ENCODE results near the gene ADM.

The ADM gene

GRCh38 chr11:10322830-10323792 is 18.2 kb downstream of the ADM start:
- no peaks in the 10 kb centered on the region for H3K27me3 ChIP-seq (ENCODE audit: control insufficient read depth, insufficient read depth, low read length)
- peaks cover 32% of the 10 kb centered on the region for H3K4me1 ChIP-seq (ENCODE audit: control insufficient read depth, insufficient read depth, low read length)
- H3K27ac ChIP-seq (ENCODE audit: low read depth, low read length) = peak overlapping the region; percentile 74
- no peak overlapping the region for H3K9ac ChIP-seq (ENCODE audit: low read depth, low read length)
- no peaks in the 10 kb centered on the region for H3K36me3 ChIP-seq (ENCODE audit: control insufficient read depth, insufficient read depth, low read length)
- no peaks in the 10 kb centered on the region for H3K9me3 ChIP-seq (ENCODE audit: control insufficient read depth, insufficient read depth, low read length)
- H3K4me3 ChIP-seq (ENCODE audit: low read depth, low read length) = no peak overlapping the region

DNA sequence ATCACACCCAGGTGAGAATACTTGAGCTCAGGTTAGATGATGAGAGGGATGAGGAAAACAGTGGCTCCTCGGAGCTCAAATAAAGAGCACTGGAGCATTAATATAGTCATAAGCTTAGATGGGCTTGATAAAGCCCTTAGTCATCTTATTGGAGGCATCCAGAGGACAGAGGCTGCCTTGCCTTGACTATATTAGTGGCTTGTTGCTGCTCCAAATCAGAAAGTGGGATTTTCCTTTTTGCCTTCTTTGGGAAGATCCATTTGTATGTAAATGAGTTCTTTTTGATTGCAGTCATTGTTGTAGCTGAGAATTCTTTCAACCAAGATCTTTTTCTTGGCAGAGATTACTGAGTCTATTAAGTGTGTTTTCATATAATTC is 18.9 kb downstream of the ADM start:
- peak overlapping the region; percentile 74 for H3K27ac ChIP-seq (ENCODE audit: low read depth, low read length)
- no peaks in the 10 kb centered on the region for H3K36me3 ChIP-seq (ENCODE audit: control insufficient read depth, insufficient read depth, low read length)
- H3K4me1 ChIP-seq (ENCODE audit: control insufficient read depth, insufficient read depth, low read length) = peaks cover 28% of the 10 kb centered on the region
- H3K27me3 ChIP-seq (ENCODE audit: control insufficient read depth, insufficient read depth, low read length) = no peaks in the 10 kb centered on the region
- H3K9me3 ChIP-seq (ENCODE audit: control insufficient read depth, insufficient read depth, low read length) = no peaks in the 10 kb centered on the region
- no peak overlapping the region for H3K4me3 ChIP-seq (ENCODE audit: low read depth, low read length)
- H3K9ac ChIP-seq (ENCODE audit: low read depth, low read length) = no peak overlapping the region

DNA sequence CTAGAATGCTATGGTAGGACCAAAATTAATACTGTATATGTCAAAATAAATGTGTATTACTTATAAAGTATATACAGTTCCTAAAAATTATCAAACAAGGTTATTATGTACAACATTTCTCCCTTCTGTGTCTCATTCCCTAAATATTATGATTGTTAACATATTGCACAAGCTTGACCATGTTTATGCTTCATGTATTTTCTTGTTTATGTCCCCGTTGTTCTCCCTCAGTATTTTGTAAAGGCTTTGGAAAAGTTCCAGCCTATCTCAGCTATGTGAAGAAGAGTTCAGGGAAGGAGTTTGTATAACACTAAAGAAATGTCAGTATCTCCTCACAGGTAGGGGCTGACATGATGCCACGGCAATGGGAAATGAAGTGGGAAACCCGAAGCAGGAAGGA is 19.6 kb downstream of the ADM start:
- no peak overlapping the region for H3K27ac ChIP-seq (ENCODE audit: low read depth, low read length)
- no peak overlapping the region for H3K9ac ChIP-seq (ENCODE audit: low read depth, low read length)
- no peak overlapping the region for H3K4me3 ChIP-seq (ENCODE audit: low read depth, low read length)
- no peaks in the 10 kb centered on the region for H3K9me3 ChIP-seq (ENCODE audit: control insufficient read depth, insufficient read depth, low read length)
- no peaks in the 10 kb centered on the region for H3K36me3 ChIP-seq (ENCODE audit: control insufficient read depth, insufficient read depth, low read length)
- H3K4me1 ChIP-seq (ENCODE audit: control insufficient read depth, insufficient read depth, low read length) = peaks cover 28% of the 10 kb centered on the region
- no peaks in the 10 kb centered on the region for H3K27me3 ChIP-seq (ENCODE audit: control insufficient read depth, insufficient read depth, low read length)

DNA sequence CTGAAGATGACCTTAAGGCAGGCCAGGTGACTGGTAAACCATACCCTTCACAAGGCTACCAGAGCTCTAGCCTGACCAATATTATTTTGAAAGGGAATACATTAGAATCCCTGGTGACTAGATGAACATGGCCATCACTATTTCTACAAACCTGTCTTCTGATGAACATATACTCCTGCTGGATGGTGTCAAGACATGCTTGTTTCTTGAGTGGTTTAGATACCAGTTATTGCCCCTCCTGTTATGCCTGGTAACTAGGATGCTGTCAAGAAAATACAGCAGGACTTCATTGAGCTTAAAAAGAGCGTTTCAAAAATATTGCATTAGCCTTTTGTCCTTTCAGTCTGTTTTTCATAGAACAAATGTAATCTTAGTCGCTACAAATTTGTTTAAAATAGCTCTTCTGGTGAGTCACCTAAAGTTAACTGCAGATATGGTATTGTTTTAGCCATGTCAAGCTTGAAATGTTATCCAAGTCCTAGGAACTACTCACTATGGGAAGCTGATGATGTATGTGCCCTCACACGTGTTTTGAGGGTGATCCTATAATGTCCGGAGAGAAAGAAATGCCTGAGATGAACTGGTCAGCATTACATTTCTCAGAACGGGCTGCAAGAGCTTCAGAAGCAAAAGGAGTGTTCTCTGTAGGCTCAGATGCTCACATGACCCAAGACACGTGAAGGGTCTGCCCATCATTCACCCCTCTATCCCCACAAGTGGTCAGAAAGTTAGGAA is 20.6 kb downstream of the ADM start:
- peaks cover 28% of the 10 kb centered on the region for H3K4me1 ChIP-seq (ENCODE audit: control insufficient read depth, insufficient read depth, low read length)

GRCh38 chr11:10326012-10326964 is 21.4 kb downstream of the ADM start:
- Histone ChIP-seq H3K27ac (ENCODE audit: low read depth, low read length) (peak overlapping the region; percentile 48), H3K36me3 (ENCODE audit: control insufficient read depth, insufficient read depth, low read length) (no peaks in the 10 kb centered on the region), H3K9ac (ENCODE audit: low read depth, low read length) (no peak overlapping the region), H3K4me1 (ENCODE audit: control insufficient read depth, insufficient read depth, low read length) (peaks cover 28% of the 10 kb centered on the region), H3K9me3 (ENCODE audit: control insufficient read depth, insufficient read depth, low read length) (no peaks in the 10 kb centered on the region), H3K4me3 (ENCODE audit: low read depth, low read length) (no peak overlapping the region), H3K27me3 (ENCODE audit: control insufficient read depth, insufficient read depth, low read length) (no peaks in the 10 kb centered on the region)

More for the DNA sequence above, 20.6 kb downstream of the ADM start:
- peak overlapping the region; percentile 48 for H3K27ac ChIP-seq (ENCODE audit: low read depth, low read length)
- H3K9ac ChIP-seq (ENCODE audit: low read depth, low read length) = no peak overlapping the region
- no peaks in the 10 kb centered on the region for H3K27me3 ChIP-seq (ENCODE audit: control insufficient read depth, insufficient read depth, low read length)
- no peaks in the 10 kb centered on the region for H3K36me3 ChIP-seq (ENCODE audit: control insufficient read depth, insufficient read depth, low read length)
- no peak overlapping the region for H3K4me3 ChIP-seq (ENCODE audit: low read depth, low read length)
- H3K9me3 ChIP-seq (ENCODE audit: control insufficient read depth, insufficient read depth, low read length) = no peaks in the 10 kb centered on the region

DNA sequence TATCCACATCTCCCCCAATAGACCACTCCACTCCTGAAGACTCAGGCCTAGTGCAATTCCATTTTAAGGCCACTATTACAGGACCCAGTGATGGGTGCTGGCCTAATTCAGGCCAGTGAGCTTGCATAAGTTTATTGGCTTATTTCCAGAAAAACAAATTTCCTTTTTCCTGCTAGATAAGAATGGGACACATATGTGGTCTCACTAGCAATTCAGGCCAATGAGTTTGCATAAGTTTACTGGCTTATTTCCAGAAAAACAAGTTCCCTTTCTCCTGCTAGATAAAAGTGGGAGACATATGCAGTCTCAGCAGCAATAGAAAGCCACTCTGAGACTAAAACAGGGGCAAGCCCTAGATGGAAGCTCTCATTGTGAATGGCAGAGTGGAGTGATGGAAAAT is 22.4 kb downstream of the ADM start:
- H3K4me1 ChIP-seq (ENCODE audit: control insufficient read depth, insufficient read depth, low read length) = peaks cover 28% of the 10 kb centered on the region
- H3K4me3 ChIP-seq (ENCODE audit: low read depth, low read length) = no peak overlapping the region
- no peak overlapping the region for H3K27ac ChIP-seq (ENCODE audit: low read depth, low read length)

DNA sequence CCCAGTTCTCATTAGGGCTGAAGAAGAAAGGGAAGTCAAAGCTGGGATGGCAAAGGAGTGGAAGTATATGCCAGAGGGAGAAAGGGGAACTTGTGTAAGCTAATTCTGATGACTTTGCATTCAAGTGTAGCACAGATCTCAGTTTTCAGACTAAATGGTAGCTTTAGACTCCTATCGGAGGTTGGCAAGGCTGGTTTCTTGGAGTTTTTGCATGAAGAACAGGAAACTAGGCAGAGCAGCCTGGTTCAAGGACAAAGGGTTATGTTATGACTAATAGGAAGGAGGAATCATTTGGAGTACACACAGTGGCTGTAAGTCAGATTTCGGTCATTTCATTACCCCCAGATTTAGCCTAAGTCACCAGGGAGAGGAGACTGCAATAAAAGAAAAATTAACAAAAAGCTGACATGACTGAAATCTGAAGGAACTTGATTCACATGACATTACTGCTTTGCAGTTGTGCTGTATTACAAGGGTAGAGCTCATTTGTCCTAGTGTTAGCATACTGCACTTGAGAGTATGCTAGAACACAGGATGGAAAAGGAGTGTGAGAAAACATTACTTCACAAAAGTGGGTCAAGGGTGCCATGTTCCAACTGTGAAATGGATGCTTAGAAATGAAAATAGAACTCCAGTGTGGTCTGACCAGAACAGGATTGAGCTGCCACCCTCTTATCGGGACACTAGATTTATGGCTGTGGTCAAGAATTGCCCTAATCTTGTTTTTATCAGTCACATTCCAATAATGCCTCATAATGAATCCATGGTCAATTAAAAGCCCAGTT is 23.6 kb downstream of the ADM start:
- Histone ChIP-seq H3K4me3 (ENCODE audit: low read depth, low read length) (no peak overlapping the region), H3K27me3 (ENCODE audit: control insufficient read depth, insufficient read depth, low read length) (no peaks in the 10 kb centered on the region), H3K9ac (ENCODE audit: low read depth, low read length) (no peak overlapping the region), H3K36me3 (ENCODE audit: control insufficient read depth, insufficient read depth, low read length) (no peaks in the 10 kb centered on the region), H3K4me1 (ENCODE audit: control insufficient read depth, insufficient read depth, low read length) (peaks cover 19% of the 10 kb centered on the region), H3K27ac (ENCODE audit: low read depth, low read length) (no peak overlapping the region), H3K9me3 (ENCODE audit: control insufficient read depth, insufficient read depth, low read length) (no peaks in the 10 kb centered on the region)

More for the DNA sequence above, 22.4 kb downstream of the ADM start:
- Histone ChIP-seq H3K27me3 (ENCODE audit: control insufficient read depth, insufficient read depth, low read length) (no peaks in the 10 kb centered on the region), H3K9ac (ENCODE audit: low read depth, low read length) (no peak overlapping the region), H3K36me3 (ENCODE audit: control insufficient read depth, insufficient read depth, low read length) (no peaks in the 10 kb centered on the region), H3K9me3 (ENCODE audit: control insufficient read depth, insufficient read depth, low read length) (no peaks in the 10 kb centered on the region)

GRCh38 chr11:10329356-10329755 is 24.5 kb downstream of the ADM start:
- Histone ChIP-seq H3K4me1 (ENCODE audit: control insufficient read depth, insufficient read depth, low read length) (0 out of 2 replicates have a peak, but pooled peaks cover 11% of the 10 kb centered on the region), H3K27ac (ENCODE audit: low read depth, low read length) (no peak overlapping the region), H3K9me3 (ENCODE audit: control insufficient read depth, insufficient read depth, low read length) (no peaks in the 10 kb centered on the region), H3K4me3 (ENCODE audit: low read depth, low read length) (no peak overlapping the region), H3K9ac (ENCODE audit: low read depth, low read length) (no peak overlapping the region), H3K36me3 (ENCODE audit: control insufficient read depth, insufficient read depth, low read length) (no peaks in the 10 kb centered on the region), H3K27me3 (ENCODE audit: control insufficient read depth, insufficient read depth, low read length) (no peaks in the 10 kb centered on the region)

- Histone ChIP-seq H3K4me1 (ENCODE audit: control insufficient read depth, insufficient read depth, low read length) (0 out of 2 replicates have a peak, but pooled peaks cover 11% of the 10 kb centered on the region), H3K9me3 (ENCODE audit: control insufficient read depth, insufficient read depth, low read length) (no peaks in the 10 kb centered on the region), H3K9ac (ENCODE audit: low read depth, low read length) (no peak overlapping the region), H3K4me3 (ENCODE audit: low read depth, low read length) (no peak overlapping the region), H3K36me3 (ENCODE audit: control insufficient read depth, insufficient read depth, low read length) (no peaks in the 10 kb centered on the region), H3K27ac (ENCODE audit: low read depth, low read length) (no peak overlapping the region), H3K27me3 (ENCODE audit: control insufficient read depth, insufficient read depth, low read length) (no peaks in the 10 kb centered on the region)
These were observed 25.1 kb downstream of the ADM start for GRCh38 chr11:10329935-10330334.

All from HUES48 (cell line).